ENCODE data around the gene SLU7. TPM values are rescaled to one million over a fixed set of nuclear protein-coding genes. Genes with fewer than 3 reads are reported as not detected.
A peak's percentile ranks its signal among the peaks of the same experiment; 100 is the strongest.

Gene SLU7
- total RNA-seq, 1 donor from 2014 or later, result 41.3 TPM

GRCh38 chr5:160432196-160432595, 13.3 kb upstream of the SLU7 start:
- Mint-ChIP-seq H3K27me3 (ENCODE audit: low read depth) (no peaks in the 10 kb centered on the region), H3K4me1 (ENCODE audit: low read depth) (peaks cover 22% of the 10 kb centered on the region), H3K9me3 (no peaks in the 10 kb centered on the region), H3K27ac (no peak overlapping the region), H3K4me3 (ENCODE audit: low read depth) (no peak overlapping the region), H3K36me3 (ENCODE audit: low read depth) (peaks cover 34% of the 10 kb centered on the region)
- intact Hi-C loops (cut with micrococcal nuclease), result loop anchor here (10.0 kb wide), 2 partner anchors 413 to 1113 kb away; partner anchors contain the start of gene GABRB2
- DNase-seq (ENCODE audit: low spot score), result no peak

GRCh38 chr5:160427607-160428006, 8.7 kb upstream of the SLU7 start:
- H3K9me3 Mint-ChIP-seq, result no peaks in the 10 kb centered on the region
- no peak overlapping the region for H3K27ac Mint-ChIP-seq
- no peak overlapping the region for H3K4me3 Mint-ChIP-seq (ENCODE audit: low read depth)
- no peaks in the 10 kb centered on the region for H3K27me3 Mint-ChIP-seq (ENCODE audit: low read depth)
- DNase-seq (ENCODE audit: low spot score), result no peak
- H3K36me3 Mint-ChIP-seq (ENCODE audit: low read depth), result peaks cover 67% of the 10 kb centered on the region
- intact Hi-C loops (cut with micrococcal nuclease), result no loop called here
- peaks cover 34% of the 10 kb centered on the region for H3K4me1 Mint-ChIP-seq (ENCODE audit: low read depth)

- intact Hi-C loops (cut with micrococcal nuclease), result no loop called here
- Mint-ChIP-seq H3K4me1 (ENCODE audit: low read depth) (peaks cover 63% of the 10 kb centered on the region), H3K36me3 (ENCODE audit: low read depth) (peaks cover 52% of the 10 kb centered on the region), H3K27ac (peak overlapping the region; percentile 34), H3K9me3 (no peaks in the 10 kb centered on the region), H3K27me3 (ENCODE audit: low read depth) (no peaks in the 10 kb centered on the region), H3K4me3 (ENCODE audit: low read depth) (peak overlapping the region; percentile 96)
- DNase-seq (ENCODE audit: low spot score), result no peak
Observed at GRCh38 chr5:160423099-160423498, 4.2 kb upstream of the SLU7 start.

- Mint-ChIP-seq H3K4me1 (ENCODE audit: low read depth) (peaks cover 66% of the 10 kb centered on the region), H3K27ac (peak within 1 kb of the TSS; percentile 97), H3K27me3 (ENCODE audit: low read depth) (no peaks in the 10 kb centered on the region), H3K4me3 (ENCODE audit: low read depth) (peak within 1 kb of the TSS; percentile 96), H3K9me3 (no peaks in the 10 kb centered on the region), H3K36me3 (ENCODE audit: low read depth) (peaks cover 47% of the 10 kb centered on the region)
- DNase-seq (ENCODE audit: low spot score), result peak; percentile 91
- intact Hi-C loops (cut with micrococcal nuclease), result no loop called here
Observed at GRCh38 chr5:160421625-160422258, 2.9 kb upstream of the SLU7 start, which contains the start of gene PTTG1. Gene PTTG1 (plus strand): TSS chr5:160421855. CDS start chr5:160422313, 458 bp downstream.

- H3K36me3 Mint-ChIP-seq (ENCODE audit: low read depth), result peaks cover 50% of the 10 kb centered on the region
- peaks cover 70% of the 10 kb centered on the region for H3K4me1 Mint-ChIP-seq (ENCODE audit: low read depth)
- peak overlapping the region; percentile 93 for H3K27ac Mint-ChIP-seq
- intact Hi-C loops (cut with micrococcal nuclease), result no loop called here
- no peak for DNase-seq (ENCODE audit: low spot score)
- H3K27me3 Mint-ChIP-seq (ENCODE audit: low read depth), result no peaks in the 10 kb centered on the region
- peak overlapping the region; percentile 96 for H3K4me3 Mint-ChIP-seq (ENCODE audit: low read depth)
- H3K9me3 Mint-ChIP-seq, result no peaks in the 10 kb centered on the region
Observed at GRCh38 chr5:160420331-160420610, 1.4 kb upstream of the SLU7 start.

GRCh38 chr5:160419458-160420330, 813 bp upstream of the SLU7 start:
- Mint-ChIP-seq H3K9me3 (no peaks in the 10 kb centered on the region), H3K36me3 (ENCODE audit: low read depth) (peaks cover 50% of the 10 kb centered on the region), H3K4me1 (ENCODE audit: low read depth) (peaks cover 65% of the 10 kb centered on the region), H3K4me3 (ENCODE audit: low read depth) (peak overlapping the region; percentile 96), H3K27ac (peak overlapping the region; percentile 93), H3K27me3 (ENCODE audit: low read depth) (no peaks in the 10 kb centered on the region)
- DNase-seq (ENCODE audit: low spot score), result no peak
- intact Hi-C loops (cut with micrococcal nuclease), result loop anchor here (1.0 kb wide), 4 partner anchors 20 to 300 kb away; partner anchors contain the start of gene PWWP2A

GRCh38 chr5:160399402-160400353, 19.2 kb downstream of the SLU7 start, which contains the start of gene FAM200C:
Gene FAM200C (minus strand): TSS chr5:160400054. CDS start chr5:160395490, 4,564 bp downstream.
- DNase-seq (ENCODE audit: low spot score), result peak; percentile 74
- intact Hi-C loops (cut with micrococcal nuclease), result loop anchor here (1.0 kb wide), 2 partner anchors 20 to 280 kb away; partner anchors contain the start of genes PWWP2A and SLU7
- no peaks in the 10 kb centered on the region for H3K27me3 Mint-ChIP-seq (ENCODE audit: low read depth)
- H3K27ac Mint-ChIP-seq, result peak within 1 kb of the TSS; percentile 54
- H3K4me1 Mint-ChIP-seq (ENCODE audit: low read depth), result peaks cover 15% of the 10 kb centered on the region
- no peaks in the 10 kb centered on the region for H3K9me3 Mint-ChIP-seq
- H3K4me3 Mint-ChIP-seq (ENCODE audit: low read depth), result peak within 1 kb of the TSS; percentile 90
- H3K36me3 Mint-ChIP-seq (ENCODE audit: low read depth), result peaks cover 21% of the 10 kb centered on the region

GRCh38 chr5:160398806-160399205, 20.1 kb downstream of the SLU7 start:
- DNase-seq (ENCODE audit: low spot score), result no peak
- Mint-ChIP-seq H3K27ac (no peak overlapping the region), H3K36me3 (ENCODE audit: low read depth) (peaks cover 14% of the 10 kb centered on the region), H3K27me3 (ENCODE audit: low read depth) (no peaks in the 10 kb centered on the region), H3K4me1 (ENCODE audit: low read depth) (peaks cover 15% of the 10 kb centered on the region), H3K4me3 (ENCODE audit: low read depth) (peak overlapping the region; percentile 90), H3K9me3 (no peaks in the 10 kb centered on the region)
- intact Hi-C loops (cut with micrococcal nuclease), result loop anchor here (1.0 kb wide), 2 partner anchors 20 to 280 kb away; partner anchors contain the start of genes PWWP2A and SLU7

- Mint-ChIP-seq H3K36me3 (ENCODE audit: low read depth) (peaks cover 7% of the 10 kb centered on the region), H3K4me3 (ENCODE audit: low read depth) (no peak overlapping the region), H3K9me3 (no peaks in the 10 kb centered on the region), H3K27me3 (ENCODE audit: low read depth) (no peaks in the 10 kb centered on the region), H3K27ac (no peak overlapping the region), H3K4me1 (ENCODE audit: low read depth) (peaks cover 15% of the 10 kb centered on the region)
- intact Hi-C loops (cut with micrococcal nuclease), result no loop called here
- DNase-seq (ENCODE audit: low spot score), result no peak
Observed at GRCh38 chr5:160397492-160397891, 21.4 kb downstream of the SLU7 start.

- no peak for DNase-seq (ENCODE audit: low spot score)
- Mint-ChIP-seq H3K27ac (no peak overlapping the region), H3K9me3 (no peaks in the 10 kb centered on the region), H3K36me3 (ENCODE audit: low read depth) (peaks cover 2% of the 10 kb centered on the region), H3K4me3 (ENCODE audit: low read depth) (no peak overlapping the region), H3K4me1 (ENCODE audit: low read depth) (peaks cover 11% of the 10 kb centered on the region), H3K27me3 (ENCODE audit: low read depth) (no peaks in the 10 kb centered on the region)
- intact Hi-C loops (cut with micrococcal nuclease), result no loop called here
Observed at GRCh38 chr5:160395111-160395510, 23.8 kb downstream of the SLU7 start.

- intact Hi-C loops (cut with micrococcal nuclease), result loop anchor here (1.0 kb wide), 1 partner anchor 192 kb away; no protein-coding TSS in a partner anchor
- Mint-ChIP-seq H3K4me3 (ENCODE audit: low read depth) (no peak overlapping the region), H3K36me3 (ENCODE audit: low read depth) (peaks cover 6% of the 10 kb centered on the region), H3K9me3 (peaks cover 17% of the 10 kb centered on the region), H3K27me3 (ENCODE audit: low read depth) (peaks cover 2% of the 10 kb centered on the region), H3K4me1 (ENCODE audit: low read depth) (no peaks in the 10 kb centered on the region), H3K27ac (no peak overlapping the region)
- DNase-seq (ENCODE audit: low spot score), result no peak
Observed at GRCh38 chr5:160390787-160391696, 27.8 kb downstream of the SLU7 start.
